GM06990 (cell line): Measurements from ENCODE around the gene HID1.

Experiments
- DNase-seq: peaks from one replicate; pipeline ENCODE4 v3.0.0-alpha.2; 2011; ENCODE audit not compliant: insufficient read length; ENCODE audit errors: extremely low read depth
- H3K27me3 ChIP-seq: replicated peaks from 2 replicates; pipeline ENCODE4 v1.6.0; 2011; ENCODE audit warnings: low read length; ENCODE audit not compliant: control insufficient read depth, insufficient read depth
- H3K36me3 ChIP-seq: 2 replicates; pipeline ENCODE4 v1.5.1; 2011; ENCODE audit warnings: low read length; ENCODE audit not compliant: control insufficient read depth, insufficient read depth
- H3K4me3 ChIP-seq: replicated peaks from 2 replicates; pipeline ENCODE4 v1.5.1; 2011; ENCODE audit warnings: low read depth, mild to moderate bottlenecking, control low read depth, low read length
- CTCF ChIP-seq: IDR thresholded peaks from 2 replicates; pipeline ENCODE4 v1.5.1; 2011; ENCODE audit warnings: low read length, control low read depth, mild to moderate bottlenecking, inconsistent platforms; ENCODE audit not compliant: insufficient read depth, poor library complexity, severe bottlenecking

The HID1 gene

GRCh38 chr17:74954665-74955421, 17.7 kb downstream of the HID1 start:
- Histone ChIP-seq H3K36me3 (no peaks in the 10 kb centered on the region), H3K4me3 (no peak overlapping the region), H3K27me3 (no peaks in the 10 kb centered on the region)
- TF ChIP-seq CTCF: no peak
- DNase-seq: no peak

GRCh38 chr17:74954115-74954514, 18.4 kb downstream of the HID1 start:
- DNase-seq: no peak
- TF ChIP-seq CTCF: no peak
- no peaks in the 10 kb centered on the region for H3K36me3 ChIP-seq

GRCh38 chr17:74953134-74953687, 19.3 kb downstream of the HID1 start:
- no peaks in the 10 kb centered on the region for H3K27me3 ChIP-seq
- no peaks in the 10 kb centered on the region for H3K36me3 ChIP-seq
- H3K4me3 ChIP-seq: no peak overlapping the region
- no peak for TF ChIP-seq CTCF
- DNase-seq: no peak

More at GRCh38 chr17:74954115-74954514, 18.4 kb downstream of the HID1 start:
- Histone ChIP-seq H3K4me3 (no peak overlapping the region), H3K27me3 (no peaks in the 10 kb centered on the region)

GRCh38 chr17:74952431-74953133, 20.0 kb downstream of the HID1 start:
- Histone ChIP-seq H3K36me3 (no peaks in the 10 kb centered on the region), H3K4me3 (no peak overlapping the region), H3K27me3 (no peaks in the 10 kb centered on the region)
- DNase-seq: no peak
- TF ChIP-seq CTCF: no peak

GRCh38 chr17:74951680-74952421, 20.7 kb downstream of the HID1 start:
- H3K27me3 ChIP-seq: no peaks in the 10 kb centered on the region
- TF ChIP-seq CTCF: no peak

More at GRCh38 chr17:74951680-74952421, 20.7 kb downstream of the HID1 start:
- no peak for DNase-seq
- H3K4me3 ChIP-seq: no peak overlapping the region
- H3K36me3 ChIP-seq: no peaks in the 10 kb centered on the region
